Fibroblast of mammary gland (primary cell): ENCODE data around the gene SLC8A2.

Source experiments
- DNase-seq: peaks from one replicate; pipeline ENCODE4 v3.0.0-alpha.2; 2010; ENCODE audit warnings: low read depth
- H3K4me3 ChIP-seq: 2 replicates; pipeline ENCODE4 v1.5.1; 2011; ENCODE audit warnings: low read depth, mild to moderate bottlenecking, low read length, moderate library complexity; ENCODE audit not compliant: control insufficient read depth
- TF ChIP-seq, protein P1 (sequence below): conservative IDR thresholded peaks from 2 replicates; pipeline ENCODE4 v1.5.1; 2011; ENCODE audit warnings: low read depth, low read length, inconsistent platforms; ENCODE audit not compliant: control insufficient read depth, insufficient read depth

SLC8A2 gene

GRCh38 chr19:47427241-47428176 is 44.2 kb downstream of the SLC8A2 start:
- peak; percentile 50 for DNase-seq
- TF ChIP-seq, protein P1, sequence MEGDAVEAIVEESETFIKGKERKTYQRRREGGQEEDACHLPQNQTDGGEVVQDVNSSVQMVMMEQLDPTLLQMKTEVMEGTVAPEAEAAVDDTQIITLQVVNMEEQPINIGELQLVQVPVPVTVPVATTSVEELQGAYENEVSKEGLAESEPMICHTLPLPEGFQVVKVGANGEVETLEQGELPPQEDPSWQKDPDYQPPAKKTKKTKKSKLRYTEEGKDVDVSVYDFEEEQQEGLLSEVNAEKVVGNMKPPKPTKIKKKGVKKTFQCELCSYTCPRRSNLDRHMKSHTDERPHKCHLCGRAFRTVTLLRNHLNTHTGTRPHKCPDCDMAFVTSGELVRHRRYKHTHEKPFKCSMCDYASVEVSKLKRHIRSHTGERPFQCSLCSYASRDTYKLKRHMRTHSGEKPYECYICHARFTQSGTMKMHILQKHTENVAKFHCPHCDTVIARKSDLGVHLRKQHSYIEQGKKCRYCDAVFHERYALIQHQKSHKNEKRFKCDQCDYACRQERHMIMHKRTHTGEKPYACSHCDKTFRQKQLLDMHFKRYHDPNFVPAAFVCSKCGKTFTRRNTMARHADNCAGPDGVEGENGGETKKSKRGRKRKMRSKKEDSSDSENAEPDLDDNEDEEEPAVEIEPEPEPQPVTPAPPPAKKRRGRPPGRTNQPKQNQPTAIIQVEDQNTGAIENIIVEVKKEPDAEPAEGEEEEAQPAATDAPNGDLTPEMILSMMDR, result peak; percentile 92
- peak overlapping the region; percentile 40 for H3K4me3 ChIP-seq

- no peak overlapping the region for H3K4me3 ChIP-seq
Observed at GRCh38 chr19:47423203-47423882, 48.4 kb downstream of the SLC8A2 start.

GRCh38 chr19:47422417-47423163 is 49.1 kb downstream of the SLC8A2 start:
- no peak for DNase-seq
- no peak overlapping the region for H3K4me3 ChIP-seq
- TF ChIP-seq, protein P1, result no peak

More at GRCh38 chr19:47423203-47423882, 48.4 kb downstream of the SLC8A2 start:
- DNase-seq, result no peak
- TF ChIP-seq, protein P1, result no peak

DNA sequence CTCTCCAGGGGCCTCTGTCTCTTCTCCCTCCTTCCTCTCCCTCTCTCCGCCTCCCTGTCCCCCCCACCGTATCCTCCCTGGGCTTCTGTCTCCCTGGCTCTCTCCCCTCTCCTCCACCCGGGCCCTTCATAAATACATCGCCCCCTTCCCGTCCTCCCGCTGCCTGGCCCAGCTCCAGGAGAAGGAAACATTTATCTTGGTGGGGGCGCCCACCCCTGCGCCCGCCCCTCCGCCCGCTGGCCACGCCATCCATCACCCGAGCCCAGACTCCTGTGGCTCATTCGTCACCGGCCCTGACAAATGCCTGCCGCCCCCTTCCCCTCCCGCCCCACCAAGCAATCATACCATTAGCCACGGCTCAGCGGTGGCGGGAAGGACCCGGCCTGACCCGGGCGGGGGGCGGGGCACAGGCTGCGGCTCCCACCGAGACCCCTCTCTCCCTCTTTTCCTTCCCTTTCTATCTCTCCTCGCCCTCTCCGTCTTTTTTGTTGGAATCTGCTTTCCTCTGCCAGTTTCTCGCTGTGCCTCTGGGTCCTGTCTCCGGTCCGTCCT is 49.8 kb downstream of the SLC8A2 start:
- no peak for DNase-seq

DNA sequence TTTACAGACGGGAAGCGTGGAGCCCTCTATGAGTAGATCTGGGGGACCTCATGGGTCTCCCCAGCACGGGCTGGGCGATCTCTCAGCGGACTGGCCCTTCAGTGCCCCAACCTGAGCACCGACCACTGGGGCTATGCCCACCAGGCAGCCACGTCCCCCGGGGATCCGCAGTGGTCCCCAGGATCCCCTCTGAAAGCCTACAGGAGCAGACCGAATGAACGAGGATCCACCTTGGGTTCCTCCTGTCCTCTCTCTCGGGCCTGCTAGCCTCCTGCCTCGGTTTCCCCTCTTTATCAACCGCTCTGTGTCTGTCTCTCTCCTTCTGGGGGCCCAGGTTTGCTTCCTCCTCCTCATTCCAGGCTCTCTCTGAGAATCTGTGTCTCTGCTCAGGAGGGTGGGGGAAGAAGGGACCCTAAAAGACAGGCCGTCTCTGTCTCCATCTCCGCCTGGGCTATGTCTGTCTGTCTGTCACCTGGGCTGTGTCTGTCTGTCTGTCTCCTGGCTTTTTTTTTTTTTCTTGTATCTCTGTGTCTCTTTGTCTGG is 50.4 kb downstream of the SLC8A2 start:
- no peak for DNase-seq
- no peak overlapping the region for H3K4me3 ChIP-seq
- TF ChIP-seq, protein P1, result no peak

More for the DNA sequence above, 49.8 kb downstream of the SLC8A2 start:
- TF ChIP-seq, protein P1, result no peak
- no peak overlapping the region for H3K4me3 ChIP-seq

- no peak overlapping the region for H3K4me3 ChIP-seq
- TF ChIP-seq, protein P1, result no peak
- no peak for DNase-seq
Observed at GRCh38 chr19:47419789-47420188, 51.9 kb downstream of the SLC8A2 start.
